PC-3 (cell line): Measurements from ENCODE around the gene TMEM25. TPM values are rescaled to one million over a fixed set of nuclear protein-coding genes. Genes with fewer than 3 reads are reported as not detected.

Source experiments
- ATAC-seq: fragments of 200-7000 bp; cut with Tn5 transposase; 2 replicates; pipeline ENCODE4 v1.9.1; 2020; ENCODE audit warnings: mild to moderate bottlenecking, moderate library complexity
- BruUV-seq: library from RNA; stranded (reverse); fragments of 400-500 nt; replicated peaks from 2 replicates; lab custom pipeline; 2021; lab: Mats Ljungman, UMichigan
- CTCF ChIA-PET: fragments of 300-600 bp; sonication (Branson Sonifier 250); formaldehyde crosslinking; loops from one replicate; lab custom pipeline; 2022; ENCODE audit warnings: antibody characterized with exemption; lab: Charles Lee
- POLR2A ChIA-PET: fragments of 300-600 bp; sonication (Branson Sonifier 250); formaldehyde crosslinking; loops from one replicate; lab custom pipeline; 2022; ENCODE audit warnings: antibody characterized with exemption; ENCODE audit not compliant: unreplicated experiment; lab: Charles Lee
- DNase-seq: peaks from one replicate; pipeline ENCODE4 v3.0.0-alpha.2; 2015
- H2AFZ ChIP-seq: fragments of 300-600 bp; sonication (generic); 2 replicates; pipeline ENCODE4 v1.6.0; 2016; ENCODE audit warnings: antibody characterized with exemption, low read length
- H3F3A ChIP-seq: fragments of 300-600 bp; sonication (generic); one replicate; pipeline ENCODE4 v1.6.0; 2017; ENCODE audit warnings: antibody characterized with exemption, low read length, control low read depth, mild to moderate bottlenecking; ENCODE audit not compliant: unreplicated experiment
- H3K27ac ChIP-seq: fragments of 300-600 bp; sonication (generic); 2 replicates; pipeline ENCODE4 v1.5.1; 2016; ENCODE audit warnings: mild to moderate bottlenecking, low read length
- H3K27me3 ChIP-seq: fragments of 300-600 bp; sonication (generic); 2 replicates; pipeline ENCODE4 v1.6.1; 2016; ENCODE audit warnings: low read length, mixed read lengths
- H3K36me3 ChIP-seq: fragments of 300-600 bp; sonication (generic); 2 replicates; pipeline ENCODE4 v1.6.1; 2016; ENCODE audit warnings: low read depth, mixed run types, low read length, mixed read lengths
- H3K4me1 ChIP-seq: fragments of 300-600 bp; sonication (generic); 2 replicates; pipeline ENCODE4 v1.5.1; 2016; ENCODE audit warnings: low read length; ENCODE audit not compliant: insufficient read depth
- H3K4me2 ChIP-seq: fragments of 300-600 bp; sonication (generic); 2 replicates; pipeline ENCODE4 v1.6.0; 2016; ENCODE audit warnings: low read length
- H3K4me3 ChIP-seq: fragments of 300-600 bp; sonication (generic); 2 replicates; pipeline ENCODE4 v1.5.1; 2016; ENCODE audit warnings: mild to moderate bottlenecking, low read length, mixed read lengths
- H3K79me2 ChIP-seq: fragments of 300-600 bp; sonication (generic); 2 replicates; pipeline ENCODE4 v1.6.1; 2017; ENCODE audit warnings: low read length, mixed read lengths
- H3K9ac ChIP-seq: fragments of 300-600 bp; sonication (generic); 2 replicates; pipeline ENCODE4 v1.6.0; 2016; ENCODE audit warnings: mild to moderate bottlenecking, low read length
- H3K9me2 ChIP-seq: fragments of 300-600 bp; sonication (generic); replicated peaks from 2 replicates; pipeline ENCODE4 v1.6.1; 2016; ENCODE audit warnings: mixed run types, low read length, mixed read lengths
- H3K9me3 ChIP-seq: fragments of 300-600 bp; sonication (generic); 2 replicates; pipeline ENCODE4 v1.6.1; 2016; ENCODE audit warnings: low read length, mixed read lengths
- H4K20me1 ChIP-seq: fragments of 300-600 bp; sonication (generic); 2 replicates; pipeline ENCODE4 v1.6.1; 2016; ENCODE audit warnings: low read length, mixed read lengths
- CTCF ChIP-seq: fragments of 300-600 bp; sonication (generic); conservative IDR thresholded peaks from 2 replicates; pipeline ENCODE4 v1.5.1; 2017; ENCODE audit warnings: antibody characterized with exemption, low read depth, mild to moderate bottlenecking, low read length
- EZH2 ChIP-seq: fragments of 300-600 bp; sonication (generic); IDR thresholded peaks from one replicate; pipeline ENCODE4 v1.6.1; 2017; ENCODE audit warnings: antibody characterized with exemption, mild to moderate bottlenecking, low read length; ENCODE audit not compliant: unreplicated experiment
- EZH2phosphoT487 ChIP-seq: fragments of 300-600 bp; sonication (generic); IDR thresholded peaks from 2 replicates; pipeline ENCODE4 v1.6.1; 2018; ENCODE audit warnings: mild to moderate bottlenecking, antibody characterized with exemption, low read length, borderline replicate concordance
- intact Hi-C: fragments of 100-400 bp; cut with micrococcal nuclease; formaldehyde crosslinking; loops from 2 replicates; pipeline ENCODE4 v1.9.0; 2023
- total RNA-seq: library from RNA; depleted of rRNA; stranded (reverse); fragments of >200 nt; gene quantifications from 2 replicates; pipeline ENCODE4 v1.2.3, GENCODE V29; 2014

The TMEM25 gene
- total RNA-seq, 1 experiment from 2014 or later, result 50.4 TPM

GRCh38 chr11:118485273-118485672 is 45.7 kb upstream of the TMEM25 start:
- TF ChIP-seq CTCF, result peak; percentile 52; the same call in 1 of the 2 replicates
- no peak for TF ChIP-seq EZH2
- Histone ChIP-seq H3K79me2 (no peaks in the 10 kb centered on the region), H3K9me2 (no peaks in the 10 kb centered on the region), H3K27me3 (no peaks in the 10 kb centered on the region), H3K36me3 (peaks cover 51% of the 10 kb centered on the region), H3K4me1 (no peaks in the 10 kb centered on the region), H3K9me3 (no peaks in the 10 kb centered on the region), H3K4me2 (no peak overlapping the region), H4K20me1 (no peaks in the 10 kb centered on the region), H3K27ac (no peak overlapping the region), H3K9ac (no peak overlapping the region), H3K4me3 (no peak overlapping the region), H2AFZ (no peak overlapping the region), H3F3A (no peaks in the 10 kb centered on the region)
- peak; percentile 11 for DNase-seq
- no peak for ATAC-seq
- POLR2A ChIA-PET, result no interaction called here
- CTCF ChIA-PET, result no interaction called here
- BruUV-seq, result no TSS peak
- intact Hi-C loops, result loop anchor here (5.0 kb wide), 3 partner anchors 68 to 338 kb away; no protein-coding TSS in a partner anchor

- intact Hi-C loops, result loop anchor here (1.0 to 5.0 kb wide), 5 partner anchors 54 to 341 kb away; partner anchors contain the start of gene ATP5MG
- H3K27me3 ChIP-seq, result no peaks in the 10 kb centered on the region
- DNase-seq (peak; percentile 80), ATAC-seq (peak; percentile 73)
- H3K9me2 ChIP-seq, result no peaks in the 10 kb centered on the region
- H3K4me1 ChIP-seq, result no peaks in the 10 kb centered on the region
- H3F3A ChIP-seq, result peaks cover 5% of the 10 kb centered on the region
- ChIA-PET POLR2A (no interaction called here), CTCF (interaction anchor here (0.6 kb wide), 1 partner anchor 57 kb away, joined by 3 read pairs; no protein-coding TSS in a partner anchor)
- H3K9ac ChIP-seq, result no peak overlapping the region
- H2AFZ ChIP-seq, result no peak overlapping the region
- peaks cover 53% of the 10 kb centered on the region for H3K36me3 ChIP-seq
- no peak overlapping the region for H3K27ac ChIP-seq
- TF ChIP-seq CTCF, result peak; percentile 97
- no peak for TF ChIP-seq EZH2
- no peak for TF ChIP-seq EZH2phosphoT487
- no peaks in the 10 kb centered on the region for H3K79me2 ChIP-seq
- no peak overlapping the region for H3K4me2 ChIP-seq
- no peaks in the 10 kb centered on the region for H4K20me1 ChIP-seq
- H3K9me3 ChIP-seq, result no peaks in the 10 kb centered on the region
- BruUV-seq, result no TSS peak
- H3K4me3 ChIP-seq, result no peak overlapping the region
Measured at GRCh38 chr11:118488480-118489109, 42.4 kb upstream of the TMEM25 start.

DNA sequence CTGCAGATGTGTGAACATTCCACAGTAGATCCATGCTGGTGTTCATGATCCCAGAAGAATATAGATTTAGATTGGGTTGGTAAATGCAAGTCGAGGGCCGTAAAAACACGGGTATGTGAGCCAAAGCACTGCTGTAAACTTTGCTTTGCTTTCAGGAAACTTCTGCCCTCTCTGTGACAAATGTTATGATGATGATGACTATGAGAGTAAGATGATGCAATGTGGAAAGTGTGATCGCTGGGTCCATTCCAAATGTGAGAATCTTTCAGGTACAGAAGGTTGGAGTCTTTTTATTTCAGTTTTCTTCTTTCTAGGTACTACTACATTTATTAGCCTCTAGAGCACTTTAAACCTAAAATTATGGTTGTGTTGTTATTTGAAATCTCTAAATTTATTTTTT is 40.0 kb upstream of the TMEM25 start:
- no peak overlapping the region for H3K27ac ChIP-seq
- ChIA-PET CTCF (no interaction called here), POLR2A (no interaction called here)
- H3F3A ChIP-seq, result peaks cover 5% of the 10 kb centered on the region
- no peak overlapping the region for H3K4me3 ChIP-seq
- H3K4me1 ChIP-seq, result no peaks in the 10 kb centered on the region
- intact Hi-C loops, result no loop called here
- no peaks in the 10 kb centered on the region for H3K9me2 ChIP-seq
- DNase-seq, result no peak
- ATAC-seq, result no peak
- H4K20me1 ChIP-seq, result no peaks in the 10 kb centered on the region
- no peaks in the 10 kb centered on the region for H3K9me3 ChIP-seq
- H3K79me2 ChIP-seq, result no peaks in the 10 kb centered on the region
- no peaks in the 10 kb centered on the region for H3K27me3 ChIP-seq
- H3K4me2 ChIP-seq, result no peak overlapping the region
- TF ChIP-seq EZH2 (no peak), CTCF (no peak), EZH2phosphoT487 (no peak)
- H3K36me3 ChIP-seq, result peaks cover 59% of the 10 kb centered on the region
- no TSS peak for BruUV-seq
- no peak overlapping the region for H2AFZ ChIP-seq
- H3K9ac ChIP-seq, result no peak overlapping the region
